Esophagus muscularis mucosa (tissue), 4 donors: ENCODE results near the gene CASP2.

Experiments used
- CTCF ChIP-seq, 3 experiments: fragments of 200-600 bp in 2 of 3; fragments of 450-650 bp in 1 of 3; sonication (generic) in 2 of 3; IDR thresholded peaks; one replicate each; pipeline ENCODE4 v1.5.1; 2017 to 2019; ENCODE audit warnings: antibody characterized with exemption in 3 of 3, mild to moderate bottlenecking in 2 of 3, moderate library complexity in 1 of 3
- EP300 ChIP-seq: sonication (generic); formaldehyde crosslinking; IDR thresholded peaks from one replicate; pipeline ENCODE4 v1.6.1; 2017; ENCODE audit warnings: antibody characterized with exemption
- POLR2A ChIP-seq: fragments of 450-650 bp; IDR thresholded peaks from one replicate; pipeline ENCODE4 v1.6.1; 2017; ENCODE audit warnings: antibody characterized with exemption, moderate library complexity, mild to moderate bottlenecking, low read depth
- POLR2AphosphoS5 ChIP-seq, 2 donors: sonication (generic); formaldehyde crosslinking; IDR thresholded peaks; one replicate each; pipeline ENCODE4 v1.6.1; 2017; ENCODE audit warnings: antibody characterized with exemption in 2 of 2

GRCh38 chr7:143284591-143285469, 3.3 kb upstream of the CASP2 start, which contains the start of gene TMEM139:
- TF ChIP-seq CTCF (IDR thresholded peaks at IDR 0.05) (no peak), POLR2A (no peak), POLR2AphosphoS5 (IDR thresholded peaks at IDR 0.05) (no peak), EP300 (no peak)
